RWPE2 (cell line): Measurements from ENCODE around the gene FHL3.
A peak's percentile ranks its signal among the peaks of the same experiment; 100 is the strongest.

ENCODE experiments used
- ATAC-seq: fragments of 200-7000 bp; cut with Tn5 transposase; 3 replicates; pipeline ENCODE4 v1.9.1; 2021; ENCODE audit warnings: low read depth
- DNase-seq: peaks from one replicate; pipeline ENCODE4 v3.0.0-alpha.2; 2020; ENCODE audit warnings: low spot score
- H3K27ac ChIP-seq: fragments of 450-650 bp; 2 replicates; pipeline ENCODE4 v1.5.1; 2017; ENCODE audit warnings: mild to moderate bottlenecking; ENCODE audit not compliant: poor library complexity, severe bottlenecking
- H3K27me3 ChIP-seq: fragments of 250-450 bp; sonication (Bioruptor Pico); 2 replicates; pipeline ENCODE4 v1.5.1; 2021; ENCODE audit warnings: mild to moderate bottlenecking, moderate library complexity; ENCODE audit not compliant: insufficient read depth, poor library complexity, severe bottlenecking
- H3K36me3 ChIP-seq: fragments of 250-450 bp; sonication (Bioruptor Pico); 2 replicates; pipeline ENCODE4 v1.5.1; 2020; ENCODE audit warnings: low read depth, mild to moderate bottlenecking, moderate library complexity
- H3K4me1 ChIP-seq: fragments of 250-450 bp; sonication (Bioruptor Pico); 2 replicates; pipeline ENCODE4 v1.5.1; 2021; ENCODE audit warnings: mild to moderate bottlenecking, moderate library complexity; ENCODE audit not compliant: insufficient read depth, poor library complexity, severe bottlenecking
- H3K4me3 ChIP-seq: fragments of 250-450 bp; sonication (Bioruptor Pico); 2 replicates; pipeline ENCODE4 v1.5.1; 2021; ENCODE audit warnings: mild to moderate bottlenecking, moderate library complexity; ENCODE audit not compliant: severe bottlenecking
- H3K9me3 ChIP-seq: fragments of 250-450 bp; sonication (Bioruptor Pico); 2 replicates; pipeline ENCODE4 v1.5.1; 2021; ENCODE audit warnings: mild to moderate bottlenecking, moderate library complexity; ENCODE audit not compliant: severe bottlenecking
- TF ChIP-seq, protein P1 (sequence below): fragments of 450-650 bp; IDR thresholded peaks from one replicate; pipeline ENCODE4 v1.5.1; 2017; ENCODE audit warnings: mild to moderate bottlenecking, moderate library complexity; ENCODE audit not compliant: poor library complexity, severe bottlenecking

FHL3 gene

GRCh38 chr1:38050397-38051078 lies 45.2 kb upstream of the FHL3 start:
- Histone ChIP-seq H3K27me3 (peaks cover 4% of the 10 kb centered on the region), H3K27ac (no peak overlapping the region), H3K36me3 (no peaks in the 10 kb centered on the region), H3K4me1 (no peaks in the 10 kb centered on the region), H3K9me3 (no peaks in the 10 kb centered on the region), H3K4me3 (no peak overlapping the region)
- DNase-seq (no peak), ATAC-seq (no peak)
- TF ChIP-seq, protein P1, sequence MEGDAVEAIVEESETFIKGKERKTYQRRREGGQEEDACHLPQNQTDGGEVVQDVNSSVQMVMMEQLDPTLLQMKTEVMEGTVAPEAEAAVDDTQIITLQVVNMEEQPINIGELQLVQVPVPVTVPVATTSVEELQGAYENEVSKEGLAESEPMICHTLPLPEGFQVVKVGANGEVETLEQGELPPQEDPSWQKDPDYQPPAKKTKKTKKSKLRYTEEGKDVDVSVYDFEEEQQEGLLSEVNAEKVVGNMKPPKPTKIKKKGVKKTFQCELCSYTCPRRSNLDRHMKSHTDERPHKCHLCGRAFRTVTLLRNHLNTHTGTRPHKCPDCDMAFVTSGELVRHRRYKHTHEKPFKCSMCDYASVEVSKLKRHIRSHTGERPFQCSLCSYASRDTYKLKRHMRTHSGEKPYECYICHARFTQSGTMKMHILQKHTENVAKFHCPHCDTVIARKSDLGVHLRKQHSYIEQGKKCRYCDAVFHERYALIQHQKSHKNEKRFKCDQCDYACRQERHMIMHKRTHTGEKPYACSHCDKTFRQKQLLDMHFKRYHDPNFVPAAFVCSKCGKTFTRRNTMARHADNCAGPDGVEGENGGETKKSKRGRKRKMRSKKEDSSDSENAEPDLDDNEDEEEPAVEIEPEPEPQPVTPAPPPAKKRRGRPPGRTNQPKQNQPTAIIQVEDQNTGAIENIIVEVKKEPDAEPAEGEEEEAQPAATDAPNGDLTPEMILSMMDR, result no peak

- no peaks in the 10 kb centered on the region for H3K36me3 ChIP-seq
- H3K4me1 ChIP-seq, result no peaks in the 10 kb centered on the region
- TF ChIP-seq, protein P1, result no peak
- H3K9me3 ChIP-seq, result no peaks in the 10 kb centered on the region
- H3K27me3 ChIP-seq, result peaks cover 30% of the 10 kb centered on the region
- DNase-seq, result no peak
- peak overlapping the region; percentile 41 for H3K4me3 ChIP-seq
- H3K27ac ChIP-seq, result no peak overlapping the region
- peak; percentile 51 for ATAC-seq
Observed at GRCh38 chr1:38047603-38048141, 42.4 kb upstream of the FHL3 start.

- Histone ChIP-seq H3K36me3 (no peaks in the 10 kb centered on the region), H3K4me1 (no peaks in the 10 kb centered on the region), H3K9me3 (no peaks in the 10 kb centered on the region), H3K27me3 (peaks cover 34% of the 10 kb centered on the region), H3K27ac (no peak overlapping the region), H3K4me3 (peak overlapping the region; percentile 41)
- ATAC-seq (peak; percentile 81), DNase-seq (peak; percentile 84)
- TF ChIP-seq, protein P1, result no peak
Observed at GRCh38 chr1:38046884-38047602, 41.7 kb upstream of the FHL3 start.

- no peak for ATAC-seq
- H3K9me3 ChIP-seq, result no peaks in the 10 kb centered on the region
- H3K27me3 ChIP-seq, result peaks cover 34% of the 10 kb centered on the region
- TF ChIP-seq, protein P1, result no peak
- H3K4me3 ChIP-seq, result peak within 1 kb of the TSS; percentile 41
- no peak for DNase-seq
- H3K4me1 ChIP-seq, result no peaks in the 10 kb centered on the region
- no peaks in the 10 kb centered on the region for H3K36me3 ChIP-seq
- H3K27ac ChIP-seq, result no peak within 1 kb of the TSS
Observed at GRCh38 chr1:38046333-38046883, 41.1 kb upstream of the FHL3 start, which contains the start of gene POU3F1. Gene POU3F1 (minus strand): TSS chr1:38046793. CDS start chr1:38046743, 50 bp downstream.
